ENCODE data around the gene PI4KB.
"Not testable (repeated sequence)": the region's sequence is repeated elsewhere in the genome, so short reads cannot be mapped to it uniquely, and the experiment has no call there.

The PI4KB gene

DNA sequence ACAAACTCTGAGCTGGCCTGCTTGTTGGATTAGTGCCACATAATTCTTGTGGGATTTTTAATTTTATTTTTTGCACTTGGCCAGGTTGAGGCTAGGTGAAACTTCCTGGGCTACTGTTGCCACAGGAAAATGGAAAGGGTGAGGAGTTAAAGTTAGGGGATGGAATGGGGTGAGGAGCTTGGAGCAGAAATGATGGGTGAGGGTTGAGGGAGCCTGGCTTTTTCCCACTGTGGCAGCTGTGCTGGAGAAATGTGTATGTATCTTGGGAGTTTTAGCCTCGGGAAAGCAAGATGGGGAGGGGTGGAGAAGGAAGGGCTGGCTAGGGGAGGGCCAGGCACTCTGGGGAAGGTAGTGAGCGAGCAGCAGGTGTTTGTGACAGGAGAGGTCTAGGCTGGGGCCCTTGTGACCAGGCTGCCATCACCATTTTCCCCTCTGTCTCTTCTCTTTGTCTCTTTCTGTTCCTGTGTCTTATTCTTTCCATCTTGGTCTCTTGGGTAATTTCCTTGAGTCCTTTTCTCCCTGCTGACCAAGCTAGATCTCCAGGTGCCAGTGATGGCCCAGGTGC lies 43.1 kb downstream of the PI4KB start:
- Histone ChIP-seq H3K4me1 (ENCODE audit: insufficient read depth, low read length) (0 out of 2 replicates have a peak, but pooled peaks cover 4% of the 10 kb centered on the region), H3K36me3 (ENCODE audit: insufficient read depth, low read length) (peaks cover 28% of the 10 kb centered on the region), H3K9ac (ENCODE audit: low read depth, low read length) (no peak overlapping the region), H3K9me3 (ENCODE audit: control insufficient read depth, insufficient read depth, low read length) (no peaks in the 10 kb centered on the region)

DNA sequence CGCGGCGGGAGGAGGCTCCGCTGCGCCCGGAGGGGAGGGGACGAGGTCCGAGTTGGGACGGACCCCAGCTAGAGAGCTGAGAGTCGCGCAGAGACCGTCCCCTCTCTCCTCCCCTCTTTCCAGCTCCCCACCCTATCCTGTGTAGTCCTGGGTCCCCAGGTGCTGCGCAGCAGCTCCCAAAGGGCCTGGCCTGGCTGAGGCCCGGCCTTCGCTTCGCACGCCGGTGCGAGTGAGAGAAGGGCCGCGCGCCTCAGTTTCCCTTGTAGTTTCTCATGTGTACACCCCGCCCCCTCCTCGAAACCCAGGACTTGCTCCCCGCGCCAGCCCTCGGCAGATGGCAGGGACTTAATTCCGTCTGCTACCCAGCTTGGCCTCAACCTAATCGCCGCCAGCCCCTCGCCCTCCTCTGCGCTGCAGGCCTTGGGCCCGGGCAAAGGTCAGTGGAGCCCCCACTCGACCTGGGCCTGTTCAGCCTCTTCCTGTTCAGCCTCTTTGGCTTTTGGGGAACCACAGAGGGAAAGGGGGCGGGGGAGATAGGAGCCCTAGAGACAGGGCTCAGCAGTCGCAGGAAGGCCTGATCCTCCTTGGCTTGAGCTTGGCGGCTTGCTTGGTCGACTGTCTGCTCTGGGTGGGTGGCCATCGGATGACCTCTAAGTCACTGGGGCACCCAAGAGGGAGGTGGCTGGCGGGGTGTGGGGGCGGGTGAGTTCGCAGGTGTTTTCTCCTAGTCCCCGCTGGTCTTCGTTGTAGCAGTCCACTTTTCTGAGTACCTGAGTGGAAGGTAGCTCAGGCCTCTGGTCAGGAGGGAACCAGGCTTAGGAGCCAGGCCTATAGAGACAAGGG lies 44.1 kb downstream of the PI4KB start:
- Histone ChIP-seq H3K4me1 (ENCODE audit: insufficient read depth, low read length) (0 out of 2 replicates have a peak, but pooled peaks cover 4% of the 10 kb centered on the region), H3K9me3 (ENCODE audit: control insufficient read depth, insufficient read depth, low read length) (no peaks in the 10 kb centered on the region), H3K36me3 (ENCODE audit: insufficient read depth, low read length) (peaks cover 22% of the 10 kb centered on the region), H3K9ac (ENCODE audit: low read depth, low read length) (peak overlapping the region; percentile 95)

DNA sequence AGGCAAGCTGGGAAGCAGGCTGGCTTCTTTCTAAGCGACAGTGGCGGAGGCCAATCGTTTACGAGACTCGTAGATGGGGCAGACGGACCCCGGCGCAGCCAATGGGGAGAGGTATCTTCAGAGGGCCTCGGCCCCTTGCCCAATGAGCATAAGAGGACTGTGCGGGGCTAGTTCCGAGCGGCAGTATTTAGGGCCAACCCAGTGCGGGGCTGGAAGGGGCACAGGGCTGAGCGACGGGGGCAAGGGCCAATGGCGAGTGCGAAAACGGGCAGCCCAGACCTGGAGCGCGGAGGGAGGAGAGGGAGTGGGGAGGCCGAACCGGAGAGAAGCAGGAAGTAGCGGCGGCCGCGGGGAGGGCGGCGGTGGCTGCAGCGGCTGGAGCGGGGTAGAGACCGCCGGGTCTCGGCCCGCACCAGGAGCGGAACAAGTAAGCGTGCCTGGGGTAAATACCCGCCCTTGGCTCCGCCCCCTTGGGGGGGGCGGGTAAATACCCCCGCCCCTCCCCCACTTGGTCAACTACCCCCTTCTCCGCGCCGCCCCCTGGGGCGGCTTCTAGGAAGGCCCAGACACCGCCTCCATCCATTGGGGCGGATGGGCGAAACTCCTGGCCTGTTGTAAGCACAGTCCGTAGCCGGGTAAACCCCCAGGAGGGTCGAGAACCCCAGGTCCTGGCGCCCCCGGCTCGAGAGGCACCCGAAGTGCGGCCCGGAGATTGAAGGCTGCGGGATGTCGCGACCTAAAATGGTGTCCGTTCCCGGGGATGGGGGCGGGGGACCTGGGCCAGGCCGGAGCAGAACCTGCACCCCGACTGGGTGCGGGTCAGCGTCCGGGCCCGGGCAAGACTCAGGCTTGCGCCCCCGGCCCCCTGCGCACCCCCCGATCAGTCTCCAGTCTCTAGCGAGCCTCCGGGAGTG lies 45.0 kb downstream of the PI4KB start, which contains the start of gene ZNF687:
Gene ZNF687, plus strand, starts transcription at position 331 of the 914 bp plus-strand sequence. CDS start 3,993 bp downstream, outside the sequence.
- peaks cover 15% of the 10 kb centered on the region for H3K36me3 ChIP-seq (ENCODE audit: insufficient read depth, low read length)
- H3K4me1 ChIP-seq (ENCODE audit: insufficient read depth, low read length), result 0 out of 2 replicates have a peak, but pooled peaks cover 4% of the 10 kb centered on the region
- no peaks in the 10 kb centered on the region for H3K9me3 ChIP-seq (ENCODE audit: control insufficient read depth, insufficient read depth, low read length)
- H3K9ac ChIP-seq (ENCODE audit: low read depth, low read length), result peak within 1 kb of the TSS; percentile 95

DNA sequence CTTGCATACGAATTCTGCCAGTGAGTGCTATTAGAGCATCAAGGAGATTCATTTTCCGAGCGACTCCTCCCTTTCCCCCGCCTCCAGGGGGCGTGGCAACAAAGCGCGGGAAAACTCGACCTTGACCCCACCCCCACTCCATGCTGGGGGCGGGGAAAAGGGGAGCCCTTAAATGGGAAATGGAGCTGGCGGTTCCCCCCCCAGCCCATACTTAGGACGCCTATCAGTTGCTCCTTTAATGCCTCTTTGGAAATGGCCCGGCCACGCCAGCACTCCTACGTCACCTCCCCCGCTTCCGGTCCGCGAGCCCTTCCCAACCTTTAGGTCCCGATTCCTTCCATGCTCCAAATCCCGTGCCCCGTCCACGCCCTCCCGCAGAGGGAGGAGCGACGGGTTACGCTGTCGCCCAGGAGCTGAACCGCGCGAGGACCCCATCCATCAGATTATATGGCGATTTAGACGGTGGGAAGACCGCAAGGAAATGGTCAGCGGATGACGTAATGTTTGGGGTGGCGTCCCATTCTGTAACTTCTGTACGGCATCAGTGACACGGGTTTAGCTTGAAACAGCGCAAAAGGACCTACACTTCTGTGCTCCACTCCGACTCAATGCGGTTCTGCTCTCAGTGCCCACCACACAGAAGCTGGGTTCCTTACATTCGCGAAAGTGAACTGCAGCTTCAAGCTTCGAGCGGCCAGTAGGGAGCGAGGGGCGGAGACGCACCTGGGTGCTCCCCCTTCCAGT lies 45.8 kb downstream of the PI4KB start:
- H3K9ac ChIP-seq (ENCODE audit: low read depth, low read length), result peak overlapping the region; percentile 95
- 0 out of 2 replicates have a peak, but pooled peaks cover 4% of the 10 kb centered on the region for H3K4me1 ChIP-seq (ENCODE audit: insufficient read depth, low read length)
- no peaks in the 10 kb centered on the region for H3K9me3 ChIP-seq (ENCODE audit: control insufficient read depth, insufficient read depth, low read length)
- peaks cover 7% of the 10 kb centered on the region for H3K36me3 ChIP-seq (ENCODE audit: insufficient read depth, low read length)

DNA sequence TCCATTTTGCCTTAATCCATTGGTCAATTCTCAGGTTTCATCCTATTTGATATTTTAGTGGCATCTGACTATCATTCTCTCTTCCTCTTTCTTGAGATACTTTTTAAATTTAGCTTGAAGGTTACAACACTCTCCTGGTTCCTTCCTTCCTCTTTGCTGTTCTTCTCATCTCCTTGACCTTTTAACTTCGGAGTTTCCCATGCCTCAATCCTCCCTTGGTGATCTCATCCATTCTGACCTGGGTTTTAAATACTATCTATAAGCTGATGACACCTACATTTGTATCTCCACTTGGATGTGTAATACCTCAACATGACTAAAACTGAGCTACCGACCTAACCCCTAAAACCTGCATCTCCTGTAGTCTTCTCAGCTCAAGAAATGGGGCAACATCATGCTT lies 50.0 kb downstream of the PI4KB start:
- Histone ChIP-seq H3K9ac (ENCODE audit: low read depth, low read length) (no peak overlapping the region), H3K4me1 (ENCODE audit: insufficient read depth, low read length) (no peaks in the 10 kb centered on the region), H3K36me3 (ENCODE audit: insufficient read depth, low read length) (no peaks in the 10 kb centered on the region)

DNA sequence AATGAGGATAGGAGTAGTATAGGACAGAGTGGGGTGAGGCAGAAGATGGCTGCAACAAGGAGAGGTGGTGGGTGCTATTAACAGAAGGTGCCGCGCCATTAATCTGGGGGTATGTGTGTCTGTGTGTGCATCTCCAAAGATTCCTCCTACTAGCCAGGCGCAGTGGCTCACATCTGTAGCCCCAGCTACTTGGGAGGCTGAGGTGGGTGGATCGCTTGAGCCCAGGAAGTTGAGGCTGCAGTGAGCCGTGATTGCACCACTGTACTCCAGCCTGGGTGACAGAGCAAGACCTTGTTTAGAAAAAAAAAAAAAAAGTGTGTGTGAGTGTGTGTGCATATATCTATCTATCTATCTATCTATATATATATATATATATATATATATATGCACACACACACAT lies 51.9 kb downstream of the PI4KB start:
- H3K9ac ChIP-seq (ENCODE audit: low read depth, low read length); H3K36me3 ChIP-seq (ENCODE audit: insufficient read depth, low read length); H3K4me1 ChIP-seq (ENCODE audit: insufficient read depth, low read length); H3K9me3 ChIP-seq (ENCODE audit: control insufficient read depth, insufficient read depth, low read length): not testable (repeated sequence)

More for the DNA sequence above, 50.0 kb downstream of the PI4KB start:
- no peaks in the 10 kb centered on the region for H3K9me3 ChIP-seq (ENCODE audit: control insufficient read depth, insufficient read depth, low read length)

DNA sequence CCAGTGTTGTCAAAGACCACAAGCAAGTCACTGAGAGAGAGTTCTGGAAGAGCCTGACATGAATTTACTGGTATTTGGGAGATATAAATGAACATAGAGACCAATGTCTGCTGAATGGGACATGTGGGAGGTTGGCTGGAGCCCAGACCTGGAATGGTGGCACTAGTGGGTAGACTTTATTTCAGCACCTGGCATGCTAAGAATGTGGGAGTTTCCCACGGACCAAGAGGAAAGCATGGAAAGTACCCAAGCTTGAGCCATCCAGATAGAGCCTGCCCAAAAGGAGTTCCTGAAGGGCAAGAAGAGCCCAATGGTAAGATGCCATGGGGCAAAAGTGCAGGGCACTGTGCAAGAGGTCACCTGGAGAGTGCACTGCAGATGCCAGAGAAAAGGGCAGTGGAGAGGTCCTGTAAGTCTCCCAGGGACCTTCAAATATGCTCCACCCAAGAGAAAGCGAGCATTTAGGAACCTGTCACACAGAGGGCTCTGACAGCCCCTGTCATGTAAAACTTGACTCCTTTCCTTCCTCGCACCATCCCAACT lies 53.2 kb downstream of the PI4KB start:
- Histone ChIP-seq H3K36me3 (ENCODE audit: insufficient read depth, low read length) (peaks cover 3% of the 10 kb centered on the region; the same call in 1 of the 2 replicates), H3K4me1 (ENCODE audit: insufficient read depth, low read length) (no peaks in the 10 kb centered on the region), H3K9ac (ENCODE audit: low read depth, low read length) (no peak overlapping the region), H3K9me3 (ENCODE audit: control insufficient read depth, insufficient read depth, low read length) (no peaks in the 10 kb centered on the region)

DNA sequence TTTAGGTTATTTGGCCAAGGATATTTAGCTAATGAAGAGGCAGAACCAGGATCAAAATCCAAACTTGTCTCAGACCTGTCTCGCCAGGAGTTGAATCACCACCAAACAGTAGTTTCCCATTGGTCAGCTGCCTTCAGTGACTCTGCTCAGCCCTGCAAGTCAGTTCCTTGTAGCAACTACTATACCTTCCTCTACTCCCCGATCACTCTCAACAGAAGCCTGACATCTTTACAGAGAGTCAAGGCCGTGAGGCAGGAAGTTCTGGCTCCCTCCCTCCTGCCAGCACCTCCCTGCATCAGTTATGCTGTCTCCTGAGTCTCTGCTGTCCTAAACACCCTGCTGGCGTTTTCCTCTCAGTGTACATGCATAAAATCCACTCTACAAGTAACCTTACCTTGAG lies 59.5 kb downstream of the PI4KB start:
- Histone ChIP-seq H3K9me3 (ENCODE audit: control insufficient read depth, insufficient read depth, low read length) (no peaks in the 10 kb centered on the region), H3K9ac (ENCODE audit: low read depth, low read length) (no peak overlapping the region), H3K36me3 (ENCODE audit: insufficient read depth, low read length) (peaks cover 39% of the 10 kb centered on the region), H3K4me1 (ENCODE audit: insufficient read depth, low read length) (no peaks in the 10 kb centered on the region)

DNA sequence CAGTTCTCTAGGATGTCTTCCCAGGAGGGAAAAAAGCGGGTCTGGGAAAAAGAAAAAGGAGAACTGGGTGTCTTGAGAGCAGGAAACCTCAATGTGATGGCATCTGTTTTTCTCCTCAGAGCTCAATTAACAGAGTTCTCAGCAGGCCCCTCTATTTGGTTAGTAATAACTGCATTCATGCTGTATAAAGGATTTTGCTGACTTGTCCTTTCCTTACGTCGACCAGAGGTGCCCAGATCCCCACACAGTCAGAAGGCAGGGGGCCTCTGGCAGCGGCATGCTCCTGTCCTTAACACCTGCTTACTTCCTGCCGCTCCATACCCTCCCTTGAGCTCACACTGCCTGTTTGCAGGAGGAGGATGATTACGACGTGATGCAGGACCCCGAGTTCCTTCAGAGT lies 60.4 kb downstream of the PI4KB start:
- Histone ChIP-seq H3K9ac (ENCODE audit: low read depth, low read length) (no peak overlapping the region), H3K36me3 (ENCODE audit: insufficient read depth, low read length) (peaks cover 40% of the 10 kb centered on the region), H3K9me3 (ENCODE audit: control insufficient read depth, insufficient read depth, low read length) (no peaks in the 10 kb centered on the region), H3K4me1 (ENCODE audit: insufficient read depth, low read length) (no peaks in the 10 kb centered on the region)

DNA sequence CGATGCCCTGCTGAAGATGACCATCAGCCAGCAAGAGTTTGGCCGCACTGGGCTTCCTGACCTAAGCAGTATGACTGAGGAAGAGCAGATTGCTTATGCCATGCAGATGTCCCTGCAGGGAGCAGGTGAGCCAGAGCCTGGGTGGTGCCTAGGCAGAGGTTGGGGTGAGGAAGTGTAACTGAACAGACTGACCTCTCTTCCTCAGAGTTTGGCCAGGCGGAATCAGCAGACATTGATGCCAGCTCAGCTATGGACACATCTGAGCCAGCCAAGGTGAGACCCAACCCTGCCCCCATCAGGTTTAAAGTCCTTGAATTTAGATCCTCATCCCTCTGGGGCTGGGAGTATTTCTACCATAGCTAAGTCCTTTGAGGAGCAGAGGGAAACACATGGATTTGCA lies 60.9 kb downstream of the PI4KB start:
- Histone ChIP-seq H3K4me1 (ENCODE audit: insufficient read depth, low read length) (no peaks in the 10 kb centered on the region), H3K9ac (ENCODE audit: low read depth, low read length) (no peak overlapping the region), H3K9me3 (ENCODE audit: control insufficient read depth, insufficient read depth, low read length) (no peaks in the 10 kb centered on the region), H3K36me3 (ENCODE audit: insufficient read depth, low read length) (peaks cover 41% of the 10 kb centered on the region)

DNA sequence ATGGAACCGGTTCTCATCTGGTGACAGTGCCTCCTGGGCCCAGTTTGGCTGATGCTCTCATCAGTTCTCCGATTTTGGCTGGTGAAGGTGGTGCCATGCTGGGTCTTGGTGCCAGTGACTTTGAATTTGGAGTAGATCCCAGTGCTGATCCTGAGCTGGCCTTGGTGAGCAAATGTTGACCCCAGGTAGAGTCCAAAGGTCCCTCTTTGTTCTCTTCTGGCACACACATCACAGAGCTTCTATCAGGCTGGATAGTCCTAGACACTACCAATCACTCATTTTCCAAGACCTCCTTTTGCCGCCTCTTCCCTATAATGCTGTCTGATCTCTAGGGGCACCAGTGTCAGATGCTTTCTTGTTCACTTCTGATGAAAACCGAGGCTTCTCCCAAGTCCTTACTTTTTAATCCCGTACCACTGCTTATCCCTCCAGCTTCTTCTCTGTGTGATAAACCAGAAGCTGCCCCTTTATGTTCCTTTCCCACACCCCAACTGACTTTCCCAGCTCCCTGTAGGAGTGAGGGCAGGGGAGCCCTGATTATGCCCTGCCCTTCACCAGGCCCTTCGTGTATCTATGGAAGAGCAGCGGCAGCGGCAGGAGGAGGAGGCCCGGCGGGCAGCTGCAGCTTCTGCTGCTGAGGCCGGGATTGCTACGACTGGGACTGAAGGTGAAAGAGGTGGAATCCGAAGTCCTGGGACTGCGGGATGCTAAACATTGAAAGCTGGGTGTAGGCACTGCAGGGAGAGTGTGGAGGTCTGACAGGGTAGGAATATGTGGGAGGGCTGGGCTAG lies 61.6 kb downstream of the PI4KB start:
- Histone ChIP-seq H3K36me3 (ENCODE audit: insufficient read depth, low read length) (peaks cover 41% of the 10 kb centered on the region), H3K4me1 (ENCODE audit: insufficient read depth, low read length) (no peaks in the 10 kb centered on the region), H3K9me3 (ENCODE audit: control insufficient read depth, insufficient read depth, low read length) (no peaks in the 10 kb centered on the region), H3K9ac (ENCODE audit: low read depth, low read length) (no peak overlapping the region)

DNA sequence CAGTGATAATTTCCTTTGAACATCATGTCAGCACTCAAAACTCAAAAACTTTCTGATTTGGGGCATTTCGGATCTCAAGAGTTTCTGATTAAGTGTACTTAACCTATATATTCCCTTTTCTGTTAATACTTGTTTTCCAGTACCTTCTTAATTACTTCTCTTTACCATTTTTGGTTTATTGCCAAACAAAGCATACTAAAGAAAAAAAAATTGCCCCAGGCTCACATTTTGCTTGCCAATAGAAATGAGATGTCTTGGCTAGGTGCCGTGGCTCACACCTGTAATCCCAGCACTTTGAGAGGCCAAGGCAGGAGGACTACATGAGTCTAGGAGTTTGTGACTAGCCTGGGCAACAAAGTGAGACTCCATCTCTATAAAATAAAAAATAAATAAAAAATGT lies 67.9 kb downstream of the PI4KB start:
- H3K9ac ChIP-seq (ENCODE audit: low read depth, low read length), result no peak overlapping the region
- H3K36me3 ChIP-seq (ENCODE audit: insufficient read depth, low read length), result peaks cover 7% of the 10 kb centered on the region
- no peaks in the 10 kb centered on the region for H3K9me3 ChIP-seq (ENCODE audit: control insufficient read depth, insufficient read depth, low read length)
- no peaks in the 10 kb centered on the region; the same call in 1 of the 2 replicates for H3K4me1 ChIP-seq (ENCODE audit: insufficient read depth, low read length)

DNA sequence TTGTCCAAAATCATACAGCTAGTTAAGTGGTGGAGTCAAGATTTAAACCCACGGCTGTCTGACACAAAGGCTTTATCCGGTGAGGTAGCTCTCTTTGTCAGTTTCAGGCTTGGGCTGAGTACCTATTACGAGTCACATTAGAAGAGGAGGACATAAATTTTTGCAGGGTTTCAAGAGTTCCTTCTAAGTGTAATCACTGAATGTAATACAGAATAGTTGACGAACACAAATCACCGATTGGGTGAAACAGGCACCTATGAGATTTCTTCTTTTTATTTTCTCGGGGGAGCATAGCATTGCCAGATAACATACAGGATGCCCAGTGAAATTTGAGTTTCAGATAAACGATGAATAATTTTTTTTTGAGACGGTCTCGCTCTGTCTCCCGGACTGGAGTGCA lies 71.8 kb downstream of the PI4KB start:
- peak overlapping the region; percentile 86 for H3K9ac ChIP-seq (ENCODE audit: low read depth, low read length)
- H3K36me3 ChIP-seq (ENCODE audit: insufficient read depth, low read length), result no peaks in the 10 kb centered on the region
- no peaks in the 10 kb centered on the region for H3K9me3 ChIP-seq (ENCODE audit: control insufficient read depth, insufficient read depth, low read length)
- H3K4me1 ChIP-seq (ENCODE audit: insufficient read depth, low read length), result no peaks in the 10 kb centered on the region; the same call in 1 of the 2 replicates
